Cardiac muscle cell (in vitro differentiated cells and primary cell): ENCODE results near the gene NRG3. TPM values are rescaled to one million over a fixed set of nuclear protein-coding genes. Genes with fewer than 3 reads are reported as not detected.

Experiments
- DNase-seq, 2 donors: peaks; one replicate each; pipeline versions ENCODE4 v3.0.0 to v3.0.0-alpha.2; 2010 to 2017; ENCODE audit warnings: low read depth in 1 of 2, low spot score in 1 of 2
- H3K27ac ChIP-seq: fragments of 200-600 bp; sonication (generic); 2 replicates; pipeline ENCODE4 v1.5.1; 2016
- H3K27me3 ChIP-seq: fragments of 200-600 bp; sonication (generic); 2 replicates; pipeline ENCODE4 v1.6.0; 2016; ENCODE audit warnings: control low read depth
- H3K36me3 ChIP-seq: fragments of 200-600 bp; sonication (generic); 2 replicates; pipeline ENCODE4 v1.5.1; 2016; ENCODE audit warnings: control low read depth
- H3K4me1 ChIP-seq: fragments of 200-600 bp; sonication (generic); 2 replicates; pipeline ENCODE4 v1.8.1; 2017; ENCODE audit warnings: low read depth, mild to moderate bottlenecking, mixed run types
- H3K4me3 ChIP-seq: fragments of 200-600 bp; sonication (generic); 2 replicates; pipeline ENCODE4 v1.5.1; 2016; ENCODE audit warnings: mild to moderate bottlenecking
- H3K9me3 ChIP-seq: fragments of 200-600 bp; sonication (generic); 2 replicates; pipeline ENCODE4 v1.5.1; 2017; ENCODE audit warnings: low read depth, mild to moderate bottlenecking, control low read depth
- CTCF ChIP-seq: IDR thresholded peaks from 2 replicates; pipeline ENCODE4 v1.5.1; 2012; ENCODE audit warnings: low read depth, mild to moderate bottlenecking, low read length
- polyA plus RNA-seq: library from polyadenylated mRNA; unstranded; fragments of >200 nt; fragmentation: Nextera tagmentation; extraction: Ambion mirVana; gene quantifications from 2 replicates; pipeline ENCODE4 v1.2.1, GENCODE V29; 2016
- total RNA-seq: library from RNA; depleted of rRNA; stranded (reverse); fragments of >200 nt; gene quantifications from 2 replicates; pipeline ENCODE4 v1.2.3, GENCODE V29; 2016

NRG3 gene
- total and polyA plus RNA-seq, 2 experiments from 2014 or later, result 0.48 to 0.55 TPM

GRCh38 chr10:82922755-82923154 is 1047.8 kb downstream of the NRG3 start:
- Histone ChIP-seq H3K36me3 (no peaks in the 10 kb centered on the region), H3K9me3 (no peaks in the 10 kb centered on the region), H3K4me1 (no peaks in the 10 kb centered on the region), H3K4me3 (no peak overlapping the region), H3K27me3 (no peaks in the 10 kb centered on the region), H3K27ac (no peak overlapping the region)
- DNase-seq, result no peak
- TF ChIP-seq CTCF, result no peak

GRCh38 chr10:82924711-82925110 is 1049.7 kb downstream of the NRG3 start:
- no peak for TF ChIP-seq CTCF
- H3K4me3 ChIP-seq, result no peak overlapping the region
- H3K4me1 ChIP-seq, result no peaks in the 10 kb centered on the region
- DNase-seq, result no peak
- no peak overlapping the region for H3K27ac ChIP-seq
- no peaks in the 10 kb centered on the region for H3K36me3 ChIP-seq
- no peaks in the 10 kb centered on the region for H3K27me3 ChIP-seq
- H3K9me3 ChIP-seq, result no peaks in the 10 kb centered on the region

- H3K27ac ChIP-seq, result no peak overlapping the region
- H3K27me3 ChIP-seq, result no peaks in the 10 kb centered on the region
- DNase-seq, result no peak
- no peaks in the 10 kb centered on the region for H3K36me3 ChIP-seq
- TF ChIP-seq CTCF, result no peak
- H3K4me1 ChIP-seq, result no peaks in the 10 kb centered on the region
- H3K9me3 ChIP-seq, result no peaks in the 10 kb centered on the region
- no peak overlapping the region for H3K4me3 ChIP-seq
These were observed 1050.6 kb downstream of the NRG3 start for GRCh38 chr10:82925547-82925946.

GRCh38 chr10:82932451-82932850 is 1057.5 kb downstream of the NRG3 start:
- no peak for DNase-seq
- Histone ChIP-seq H3K4me1 (no peaks in the 10 kb centered on the region), H3K9me3 (no peaks in the 10 kb centered on the region), H3K27ac (no peak overlapping the region), H3K4me3 (no peak overlapping the region), H3K27me3 (no peaks in the 10 kb centered on the region), H3K36me3 (no peaks in the 10 kb centered on the region)
- TF ChIP-seq CTCF, result no peak

- peak; percentile 7 to 10 for DNase-seq
These were observed 1059.4 kb downstream of the NRG3 start for GRCh38 chr10:82934429-82934828.

More at GRCh38 chr10:82934429-82934828, 1059.4 kb downstream of the NRG3 start:
- H3K4me3 ChIP-seq, result no peak overlapping the region
- no peaks in the 10 kb centered on the region for H3K27me3 ChIP-seq
- no peak for TF ChIP-seq CTCF
- H3K27ac ChIP-seq, result no peak overlapping the region
- no peaks in the 10 kb centered on the region for H3K36me3 ChIP-seq
- H3K9me3 ChIP-seq, result no peaks in the 10 kb centered on the region
- H3K4me1 ChIP-seq, result no peaks in the 10 kb centered on the region
